Activated CD8-positive, alpha-beta memory T cell treated with anti-CD3 and anti-CD28 coated beads for 24 hours (primary cell): Measurements from ENCODE around the gene CABLES1.
"Not testable (repeated sequence)": the region's sequence is repeated elsewhere in the genome, so short reads cannot be mapped to it uniquely, and the experiment has no call there.

ENCODE experiments used
- DNase-seq: peaks from one replicate; pipeline ENCODE4 v3.0.0-alpha.2; 2020

Gene CABLES1

DNA sequence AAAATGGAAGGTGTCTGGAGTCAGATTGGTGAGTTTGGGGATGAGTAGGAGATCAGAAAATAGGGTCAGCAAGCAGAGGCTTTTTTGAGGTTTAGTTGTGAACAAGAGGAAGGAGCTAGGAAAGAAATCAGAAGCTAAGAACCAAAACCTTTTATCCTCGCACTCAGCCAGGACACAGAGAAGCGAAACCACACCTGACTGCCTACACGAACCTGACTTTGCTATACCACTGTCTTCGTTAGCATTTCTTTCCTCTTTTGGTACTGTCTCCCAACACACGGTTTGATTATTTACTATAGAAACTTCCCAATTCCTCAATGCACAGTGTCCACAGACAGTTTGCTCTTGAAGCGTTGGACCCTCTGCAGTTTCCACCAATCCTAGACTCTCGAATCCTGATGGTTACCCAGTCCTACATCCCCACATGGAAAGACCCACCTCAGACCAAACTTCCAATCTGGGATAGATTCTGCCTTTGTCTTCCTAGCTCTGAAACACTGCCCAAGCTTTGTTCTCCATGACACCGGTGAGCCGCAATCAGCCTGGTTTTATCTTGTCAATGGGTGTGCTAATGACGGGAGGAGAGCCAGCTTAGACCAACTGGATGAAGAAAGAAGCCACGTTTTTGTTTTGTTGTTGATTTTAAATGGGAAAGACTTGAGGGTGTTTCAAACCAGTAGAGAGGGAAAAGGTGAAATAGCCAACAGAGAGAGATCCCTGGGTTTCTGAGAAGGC lies 137.4 kb downstream of the CABLES1 start:
- no peak for DNase-seq

DNA sequence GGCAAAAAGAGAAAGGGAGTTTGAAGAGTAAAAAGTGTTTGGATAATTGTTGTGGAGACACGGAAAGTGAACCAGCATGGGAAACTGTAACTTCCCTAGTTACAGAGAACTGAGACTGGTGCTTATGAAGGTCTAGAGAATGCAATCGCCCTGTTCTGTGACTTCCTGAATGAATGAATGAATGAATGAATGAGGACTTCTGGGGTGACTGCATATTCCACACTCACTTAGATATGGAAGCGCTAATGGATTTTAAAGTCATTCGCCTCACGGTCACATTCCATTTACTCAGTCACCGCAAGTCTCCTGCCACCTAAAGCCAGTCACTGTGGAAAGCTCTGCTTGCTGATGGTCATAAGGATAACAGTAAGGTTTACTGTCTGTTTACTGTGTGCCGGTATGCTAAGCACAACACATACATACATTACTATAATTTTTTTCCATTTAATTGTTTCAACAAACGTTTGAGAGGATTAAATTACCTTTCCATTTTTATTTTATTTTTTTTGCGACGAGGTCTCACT lies 138.2 kb downstream of the CABLES1 start:
- DNase-seq = no peak

- DNase-seq = no peak
These were observed 139.6 kb downstream of the CABLES1 start for GRCh38 chr18:23274638-23275482.

GRCh38 chr18:23276451-23276850 lies 141.2 kb downstream of the CABLES1 start:
- no peak for DNase-seq

DNA sequence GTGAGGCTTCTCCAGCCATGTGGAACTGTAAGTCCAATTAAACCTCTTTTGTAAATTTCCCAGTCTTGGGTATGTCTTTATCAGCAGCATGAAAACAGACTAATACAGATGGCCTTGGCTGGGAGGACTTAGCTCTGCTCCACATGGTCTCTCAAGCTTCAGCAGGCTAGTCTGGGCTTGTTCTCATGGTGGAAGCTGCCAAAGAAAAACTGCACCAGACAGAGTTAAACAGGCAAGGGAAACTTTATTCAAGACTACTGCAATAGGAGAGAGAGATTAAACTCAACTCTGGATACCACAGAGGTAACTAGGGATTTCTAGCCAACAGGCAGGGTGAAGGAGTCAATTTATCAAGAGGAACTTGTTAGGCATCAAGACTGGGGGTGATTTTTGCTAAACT lies 142.1 kb downstream of the CABLES1 start:
- DNase-seq = no peak

DNA sequence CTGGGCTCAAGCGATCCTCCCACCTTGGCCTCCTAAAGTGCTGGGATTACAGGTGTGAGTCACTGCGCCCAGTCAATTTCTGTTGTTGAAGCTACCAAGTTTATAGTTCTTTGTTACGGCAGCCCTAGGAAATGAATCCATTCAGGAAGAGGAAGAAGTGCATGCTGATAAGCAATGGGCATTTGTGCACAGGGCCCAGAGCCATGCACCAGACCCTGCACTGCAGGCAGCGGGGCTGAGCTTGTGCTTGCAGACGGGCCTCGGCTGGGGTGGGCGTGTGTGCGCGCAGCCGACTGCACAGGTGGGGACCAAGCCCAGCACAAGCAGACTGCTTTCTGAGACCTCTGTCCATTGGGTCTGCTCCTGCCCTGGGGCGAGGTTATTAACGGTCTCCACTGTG lies 144.6 kb downstream of the CABLES1 start:
- no peak for DNase-seq

DNA sequence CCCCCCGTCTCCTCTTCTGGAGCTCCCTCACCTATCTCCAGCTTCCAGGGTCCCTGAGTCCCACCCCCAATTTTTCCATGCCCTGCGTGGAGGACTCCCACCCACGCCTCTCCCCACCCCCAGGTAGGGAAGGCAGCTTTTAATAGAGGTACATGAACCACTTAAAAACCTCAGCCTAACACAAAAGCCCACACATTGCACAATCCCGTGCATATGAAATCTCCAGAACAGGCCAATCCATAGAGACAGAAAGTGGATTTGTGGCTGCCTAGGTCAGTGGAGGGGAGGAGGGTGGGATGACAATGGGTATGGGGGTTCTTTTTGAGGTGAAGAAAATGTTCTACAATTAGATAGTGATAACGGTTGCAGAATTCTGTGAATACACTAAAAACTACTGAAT lies 145.6 kb downstream of the CABLES1 start:
- DNase-seq = no peak

DNA sequence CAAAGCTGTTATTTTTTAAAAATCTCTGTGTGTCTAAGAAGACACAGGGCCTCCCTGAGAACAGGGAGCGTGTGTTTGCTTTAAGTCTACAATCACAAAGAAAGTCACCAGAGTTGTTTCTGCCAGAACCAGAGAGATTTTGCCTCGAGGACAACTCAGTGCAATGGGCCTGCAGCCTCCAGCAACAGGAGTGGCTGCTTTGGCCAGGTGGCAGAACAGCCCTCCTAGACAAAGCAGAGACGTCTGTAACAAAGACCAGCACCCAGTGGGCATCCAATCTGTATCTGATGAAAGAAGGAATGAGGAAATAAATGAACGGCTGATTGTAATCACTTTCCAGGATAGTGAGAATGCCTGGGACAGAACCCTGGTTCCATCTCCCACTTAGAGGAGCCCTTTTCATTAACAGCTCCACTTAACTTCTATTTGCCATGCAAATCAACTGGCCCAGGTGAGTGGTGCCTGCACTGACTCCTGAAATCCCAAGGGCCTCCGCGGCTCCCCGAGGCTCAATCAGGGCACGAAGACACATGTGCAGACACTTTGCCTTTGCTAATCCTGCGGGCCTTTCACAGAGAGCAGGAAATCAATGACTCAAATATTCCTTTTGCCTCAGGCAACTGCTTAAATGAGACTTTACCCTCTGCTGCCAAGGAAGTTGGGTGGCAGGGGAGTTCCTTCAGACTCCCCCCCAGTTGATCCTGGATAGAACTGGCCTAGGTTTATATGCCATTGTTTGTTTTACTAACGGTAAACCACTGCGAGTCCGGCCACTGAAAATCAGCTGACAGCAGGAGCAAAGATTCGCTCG lies 146.5 kb downstream of the CABLES1 start:
- DNase-seq = no peak

- DNase-seq = no peak
These were observed 147.1 kb downstream of the CABLES1 start for GRCh38 chr18:23282437-23282781.

DNA sequence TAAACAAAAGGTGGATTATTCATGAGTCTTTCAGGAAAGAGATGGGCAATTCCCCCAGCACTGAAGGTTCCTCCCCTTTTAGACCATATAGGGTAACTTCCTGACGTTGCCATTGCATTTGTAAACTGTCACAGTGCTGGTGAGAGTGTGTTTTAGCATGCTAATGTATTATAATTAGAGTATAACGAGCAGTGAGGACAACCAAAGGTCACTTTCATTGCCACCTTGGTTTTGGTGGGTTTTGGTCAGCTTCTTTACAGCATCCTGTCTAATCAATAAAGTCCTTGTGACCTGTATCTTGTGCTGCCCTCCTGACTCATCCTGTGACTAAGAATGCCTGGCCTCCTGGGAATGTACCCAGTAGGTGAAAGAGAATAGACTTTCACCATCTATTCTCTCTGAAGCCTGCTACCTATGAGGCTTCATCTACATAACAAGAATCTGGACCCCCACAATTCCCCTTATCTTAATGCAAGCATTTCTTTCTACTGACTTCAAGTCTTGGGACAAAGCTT lies 148.7 kb downstream of the CABLES1 start:
- DNase-seq = no peak

- no peak for DNase-seq
These were observed 149.3 kb downstream of the CABLES1 start for GRCh38 chr18:23284629-23285028.

DNA sequence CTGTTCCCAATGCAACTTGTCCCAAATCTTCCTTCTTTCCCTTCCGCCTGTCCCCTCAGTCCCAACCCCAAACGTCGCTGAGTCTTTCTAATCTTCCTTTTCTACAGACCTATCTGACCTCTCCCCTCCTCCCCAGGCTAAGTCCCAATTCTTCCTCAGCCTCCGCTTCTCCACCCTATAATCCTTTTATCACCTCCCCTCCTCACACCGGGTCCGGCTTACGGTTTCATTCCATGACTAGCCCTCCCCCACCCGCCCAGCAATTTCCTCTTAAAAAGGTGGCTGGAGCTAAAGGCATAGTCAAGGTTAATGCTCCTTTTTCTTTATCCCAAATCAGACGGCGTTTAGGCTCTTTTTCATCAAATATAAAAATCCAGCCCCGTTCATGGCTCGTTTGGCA lies 150.3 kb downstream of the CABLES1 start:
- DNase-seq = not testable (repeated sequence)

- DNase-seq = no peak
These were observed 156.3 kb downstream of the CABLES1 start for GRCh38 chr18:23291456-23292205.

- DNase-seq = no peak
These were observed 165.0 kb downstream of the CABLES1 start for GRCh38 chr18:23300231-23300805.

- DNase-seq = no peak
These were observed 166.7 kb downstream of the CABLES1 start for GRCh38 chr18:23301972-23302371.

DNA sequence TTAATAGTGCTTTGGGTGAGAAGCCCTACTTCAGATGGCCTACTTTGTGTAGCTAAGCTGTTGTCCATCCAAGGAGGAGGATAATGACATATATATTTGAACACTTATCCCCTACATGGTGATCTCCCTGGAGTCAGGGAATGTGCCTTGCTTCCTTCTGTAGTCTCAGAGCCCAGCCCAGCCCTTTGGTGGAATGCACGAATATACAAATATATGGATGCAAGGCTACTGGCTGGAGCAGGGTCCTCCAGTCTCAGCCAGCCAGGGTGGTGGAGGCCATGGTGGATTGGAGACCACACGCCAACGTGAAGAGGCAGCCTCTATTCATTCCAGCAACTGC lies 167.2 kb downstream of the CABLES1 start:
- no peak for DNase-seq

DNA sequence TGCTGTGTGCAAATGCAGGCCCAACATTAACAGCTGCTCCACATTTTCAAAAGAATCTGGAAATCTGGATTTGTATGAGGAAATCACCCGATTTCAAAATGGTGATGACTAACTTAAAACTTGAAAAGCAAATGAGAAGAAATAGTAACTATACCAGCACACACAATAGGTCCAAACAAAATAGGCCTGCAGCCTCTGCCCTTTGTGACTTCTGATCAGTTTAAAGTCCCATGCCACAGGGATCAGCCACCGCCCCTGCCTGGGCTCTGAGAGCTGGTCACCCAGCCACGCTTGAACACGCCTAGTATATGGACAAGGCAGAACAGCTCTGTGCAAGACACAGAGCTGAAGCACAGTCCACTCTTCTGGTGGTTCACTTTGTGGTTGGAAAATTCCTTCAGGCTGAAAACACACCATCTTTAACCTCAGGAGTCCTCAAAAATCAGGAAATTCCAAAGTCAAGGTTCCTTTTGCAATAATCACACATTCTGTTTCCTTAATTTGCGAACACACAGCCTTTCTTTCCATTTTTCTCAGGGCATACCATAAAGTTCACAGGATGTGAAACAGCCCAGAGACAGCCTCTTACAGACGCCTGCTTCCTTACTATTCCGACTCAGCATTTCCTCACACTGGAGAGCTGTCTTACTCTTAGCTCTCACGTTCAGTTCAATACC lies 167.7 kb downstream of the CABLES1 start:
- no peak for DNase-seq

- DNase-seq = no peak
These were observed 171.5 kb downstream of the CABLES1 start for GRCh38 chr18:23306822-23307221.

DNA sequence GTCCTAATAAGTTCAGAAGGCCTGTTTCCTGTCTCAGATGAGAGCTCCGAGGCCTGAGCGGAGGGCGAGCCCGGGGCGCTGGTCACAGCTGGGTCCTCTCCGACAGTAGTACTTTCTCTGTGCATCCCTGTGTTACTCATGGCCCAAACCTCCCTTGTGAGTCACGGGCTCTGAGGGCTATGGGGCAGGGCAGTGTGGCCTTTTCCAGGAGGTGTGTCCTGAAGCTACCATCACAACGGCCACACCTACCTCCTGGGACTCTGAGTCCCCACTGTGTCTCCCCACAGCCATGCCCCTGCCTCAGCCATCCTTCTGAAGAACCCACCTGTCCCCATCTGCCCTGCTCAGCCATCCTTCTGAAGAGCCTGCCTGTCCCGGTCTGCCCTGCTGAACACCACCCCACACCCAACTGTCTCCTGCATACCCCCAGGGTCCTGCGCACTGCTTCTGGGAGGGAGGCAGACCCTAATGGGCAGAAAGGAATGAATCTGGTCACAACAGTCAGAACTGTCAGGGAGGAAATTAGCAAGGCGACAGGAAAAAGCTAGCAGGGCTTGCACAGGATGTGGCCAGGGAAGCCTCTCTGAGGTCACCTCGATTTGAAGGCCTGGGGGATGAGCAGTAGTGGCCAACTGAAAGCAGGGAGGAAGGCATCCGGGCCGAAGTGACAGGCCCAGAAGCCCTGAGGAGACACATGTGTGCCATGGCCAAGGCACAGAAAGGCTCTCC lies 172.4 kb downstream of the CABLES1 start:
- DNase-seq = no peak
